ENCODE measurements around the gene MIER3. TPM values are rescaled to one million over a fixed set of nuclear protein-coding genes. Genes with fewer than 3 reads are reported as not detected.

MIER3 gene
- total RNA-seq, 2 donors from 2014 or later, result 35.8 to 40.6 TPM

- no peaks in the 10 kb centered on the region for H3K36me3 ChIP-seq
- 93% methylated on average over 4 of the region's 4 CpGs for WGBS
- no peaks in the 10 kb centered on the region for H3K27me3 ChIP-seq (replicated peaks; ENCODE audit: insufficient read depth)
- TF ChIP-seq POLR2A (IDR thresholded peaks at IDR 0.05) (no peak), CTCF (IDR thresholded peaks at IDR 0.05) (no peak), POLR2AphosphoS5 (IDR thresholded peaks at IDR 0.05) (no peak)
- no peak overlapping the region for H3K27ac ChIP-seq
- H3K4me1 ChIP-seq (replicated peaks), result no peaks in the 10 kb centered on the region
- H3K4me3 ChIP-seq, result no peak overlapping the region
- intact Hi-C loops (cut with DNase I), result no loop called here
- H3K9me3 ChIP-seq, result no peaks in the 10 kb centered on the region
- no peak for DNase-seq (ENCODE audit: low spot score)
Measured at GRCh38 chr5:56987171-56987570, 35.2 kb upstream of the MIER3 start.

GRCh38 chr5:56986626-56986947, 34.7 kb upstream of the MIER3 start:
- Histone ChIP-seq H3K27ac (no peak overlapping the region), H3K9me3 (no peaks in the 10 kb centered on the region), H3K4me1 (replicated peaks) (no peaks in the 10 kb centered on the region), H3K36me3 (no peaks in the 10 kb centered on the region), H3K27me3 (replicated peaks; ENCODE audit: insufficient read depth) (no peaks in the 10 kb centered on the region), H3K4me3 (no peak overlapping the region)
- intact Hi-C loops (cut with DNase I), result no loop called here
- no peak for TF ChIP-seq POLR2A (IDR thresholded peaks at IDR 0.05)
- TF ChIP-seq POLR2AphosphoS5 (IDR thresholded peaks at IDR 0.05), result no peak
- no peak for TF ChIP-seq CTCF (IDR thresholded peaks at IDR 0.05)
- no peak for DNase-seq (ENCODE audit: low spot score)
- WGBS, result 96% methylated on average over 1 of the region's 1 CpG

GRCh38 chr5:56985936-56986625, 34.2 kb upstream of the MIER3 start:
- Histone ChIP-seq H3K9me3 (no peaks in the 10 kb centered on the region), H3K36me3 (no peaks in the 10 kb centered on the region), H3K4me1 (replicated peaks) (no peaks in the 10 kb centered on the region), H3K4me3 (no peak overlapping the region), H3K27ac (no peak overlapping the region), H3K27me3 (replicated peaks; ENCODE audit: insufficient read depth) (no peaks in the 10 kb centered on the region)
- intact Hi-C loops (cut with DNase I), result no loop called here
- no peak for DNase-seq (ENCODE audit: low spot score)
- 75% methylated on average over 3 of the region's 3 CpGs for WGBS
- TF ChIP-seq POLR2AphosphoS5 (IDR thresholded peaks at IDR 0.05) (no peak), CTCF (IDR thresholded peaks at IDR 0.05) (no peak), POLR2A (IDR thresholded peaks at IDR 0.05) (no peak)

- Histone ChIP-seq H3K36me3 (no peaks in the 10 kb centered on the region), H3K27me3 (replicated peaks; ENCODE audit: insufficient read depth) (no peaks in the 10 kb centered on the region), H3K4me1 (replicated peaks) (no peaks in the 10 kb centered on the region), H3K4me3 (no peak overlapping the region), H3K9me3 (no peaks in the 10 kb centered on the region), H3K27ac (no peak overlapping the region)
- WGBS, result 94% methylated on average over 1 of the region's 1 CpG
- no peak for DNase-seq (ENCODE audit: low spot score)
- intact Hi-C loops (cut with DNase I), result no loop called here
- TF ChIP-seq CTCF (IDR thresholded peaks at IDR 0.05) (no peak), POLR2A (IDR thresholded peaks at IDR 0.05) (no peak), POLR2AphosphoS5 (IDR thresholded peaks at IDR 0.05) (no peak)
Measured at GRCh38 chr5:56984445-56984844, 32.5 kb upstream of the MIER3 start.

GRCh38 chr5:56983593-56984361, 31.9 kb upstream of the MIER3 start:
- TF ChIP-seq POLR2AphosphoS5 (IDR thresholded peaks at IDR 0.05) (no peak), CTCF (IDR thresholded peaks at IDR 0.05) (no peak), POLR2A (IDR thresholded peaks at IDR 0.05) (no peak)
- WGBS, result 34% methylated on average over 1 of the region's 1 CpG
- no peaks in the 10 kb centered on the region for H3K4me1 ChIP-seq (replicated peaks)
- no peak for DNase-seq (ENCODE audit: low spot score)
- intact Hi-C loops (cut with DNase I), result no loop called here
- H3K27me3 ChIP-seq (replicated peaks; ENCODE audit: insufficient read depth), result no peaks in the 10 kb centered on the region
- no peak overlapping the region for H3K4me3 ChIP-seq
- H3K36me3 ChIP-seq, result no peaks in the 10 kb centered on the region
- no peaks in the 10 kb centered on the region for H3K9me3 ChIP-seq
- H3K27ac ChIP-seq, result no peak overlapping the region

Measured in prostate gland (tissue), 2 donors.